NCI-H526 (cell line): ENCODE data around the gene SLC7A1.

Experiments
- DNase-seq, 2 experiments: peaks; one replicate each; lab custom pipeline; 2025; lab: John Stamatoyannopoulos, UW

SLC7A1 gene

GRCh38 chr13:29530901-29531300 lies 64.6 kb downstream of the SLC7A1 start:
- DNase-seq = no peak

- no peak for DNase-seq
Observed at GRCh38 chr13:29529754-29530153, 65.7 kb downstream of the SLC7A1 start.

- no peak for DNase-seq
Observed at GRCh38 chr13:29527916-29528315, 67.6 kb downstream of the SLC7A1 start.

GRCh38 chr13:29527511-29527910 lies 68.0 kb downstream of the SLC7A1 start:
- no peak for DNase-seq

GRCh38 chr13:29526741-29527140 lies 68.7 kb downstream of the SLC7A1 start:
- DNase-seq = no peak

- DNase-seq = no peak
Observed at GRCh38 chr13:29525757-29526156, 69.7 kb downstream of the SLC7A1 start.

GRCh38 chr13:29524641-29525040 lies 70.8 kb downstream of the SLC7A1 start:
- no peak for DNase-seq

GRCh38 chr13:29524176-29524575 lies 71.3 kb downstream of the SLC7A1 start:
- DNase-seq = no peak

GRCh38 chr13:29523199-29523961 lies 72.1 kb downstream of the SLC7A1 start:
- DNase-seq = no peak

GRCh38 chr13:29522044-29522685 lies 73.3 kb downstream of the SLC7A1 start:
- no peak for DNase-seq

GRCh38 chr13:29521336-29521735 lies 74.2 kb downstream of the SLC7A1 start:
- no peak for DNase-seq

- DNase-seq = no peak
Observed at GRCh38 chr13:29520671-29521070, 74.8 kb downstream of the SLC7A1 start.

GRCh38 chr13:29519921-29520320 lies 75.6 kb downstream of the SLC7A1 start:
- no peak for DNase-seq

GRCh38 chr13:29516880-29517279 lies 78.6 kb downstream of the SLC7A1 start:
- DNase-seq = no peak

GRCh38 chr13:29516012-29516411 lies 79.5 kb downstream of the SLC7A1 start:
- DNase-seq = no peak

GRCh38 chr13:29515372-29515771 lies 80.1 kb downstream of the SLC7A1 start:
- no peak for DNase-seq

GRCh38 chr13:29514720-29515310 lies 80.7 kb downstream of the SLC7A1 start:
- DNase-seq = no peak

- no peak for DNase-seq
Observed at GRCh38 chr13:29513981-29514719, 81.3 kb downstream of the SLC7A1 start.

GRCh38 chr13:29513002-29513980 lies 82.2 kb downstream of the SLC7A1 start:
- DNase-seq = peak in 1 of 2 experiments; percentile 72

GRCh38 chr13:29511980-29512379 lies 83.5 kb downstream of the SLC7A1 start:
- no peak for DNase-seq

- DNase-seq = no peak
Observed at GRCh38 chr13:29511106-29511796, 84.2 kb downstream of the SLC7A1 start.
